ENCODE data around the gene C6orf132.

GRCh38 chr6:42053601-42054000 lies 88.8 kb downstream of the C6orf132 start:
- TF ChIP-seq CTCF (conservative IDR thresholded peaks at IDR 0.05) (no peak), EZH2 (IDR thresholded peaks at IDR 0.05; ENCODE audit: low read depth) (no peak)

Measured in PC-9 (cell line).